Gastroesophageal sphincter (tissue), 3 donors: ENCODE measurements around the gene TRIM29.

Experiments used
- CTCF ChIP-seq, 4 experiments: fragments of 200-600 bp in 2 of 4; fragments of 450-650 bp in 2 of 4; sonication (generic) in 1 of 4; IDR thresholded peaks; one replicate each; pipeline ENCODE4 v1.5.1; 2017 to 2019; ENCODE audit warnings: antibody characterized with exemption in 4 of 4, mild to moderate bottlenecking in 2 of 4, moderate library complexity in 2 of 4
- EP300 ChIP-seq: sonication (generic); formaldehyde crosslinking; IDR thresholded peaks from one replicate; pipeline ENCODE4 v1.6.1; 2017; ENCODE audit warnings: antibody characterized with exemption, mild to moderate bottlenecking
- POLR2A ChIP-seq, 2 donors: fragments of 450-650 bp; IDR thresholded peaks; one replicate each; pipeline ENCODE4 v1.6.1; 2017; ENCODE audit warnings: antibody characterized with exemption in 2 of 2, mild to moderate bottlenecking in 2 of 2, moderate library complexity in 1 of 2
- POLR2AphosphoS5 ChIP-seq: sonication (generic); formaldehyde crosslinking; IDR thresholded peaks from one replicate; pipeline ENCODE4 v1.6.1; 2017; ENCODE audit warnings: antibody characterized with exemption

- no peak for TF ChIP-seq POLR2A (IDR thresholded peaks at IDR 0.05)
- no peak for TF ChIP-seq CTCF (IDR thresholded peaks at IDR 0.05)
- TF ChIP-seq POLR2AphosphoS5, result no peak
- no peak for TF ChIP-seq EP300
Measured at GRCh38 chr11:120137187-120137610, 714 bp downstream of the TRIM29 start.
